ENCODE measurements around the gene RNPEPL1.

RNPEPL1 gene

DNA sequence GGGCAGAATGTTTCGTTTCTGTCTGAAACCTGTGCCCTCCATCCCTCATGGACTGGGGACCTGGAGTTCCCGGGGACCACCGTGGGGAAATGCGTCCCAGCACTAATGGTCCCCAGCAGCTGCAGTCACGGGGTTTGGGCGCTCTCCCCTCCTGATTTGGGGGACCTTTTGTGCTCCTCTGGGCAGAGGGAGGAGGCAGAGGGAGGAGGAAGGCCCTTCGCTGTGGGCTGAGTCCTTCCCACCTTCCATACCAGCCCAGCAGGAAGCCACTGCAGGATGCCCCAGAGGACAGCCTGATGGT is 60.2 kb downstream of the RNPEPL1 start:
- DNase-seq, result no peak

DNA sequence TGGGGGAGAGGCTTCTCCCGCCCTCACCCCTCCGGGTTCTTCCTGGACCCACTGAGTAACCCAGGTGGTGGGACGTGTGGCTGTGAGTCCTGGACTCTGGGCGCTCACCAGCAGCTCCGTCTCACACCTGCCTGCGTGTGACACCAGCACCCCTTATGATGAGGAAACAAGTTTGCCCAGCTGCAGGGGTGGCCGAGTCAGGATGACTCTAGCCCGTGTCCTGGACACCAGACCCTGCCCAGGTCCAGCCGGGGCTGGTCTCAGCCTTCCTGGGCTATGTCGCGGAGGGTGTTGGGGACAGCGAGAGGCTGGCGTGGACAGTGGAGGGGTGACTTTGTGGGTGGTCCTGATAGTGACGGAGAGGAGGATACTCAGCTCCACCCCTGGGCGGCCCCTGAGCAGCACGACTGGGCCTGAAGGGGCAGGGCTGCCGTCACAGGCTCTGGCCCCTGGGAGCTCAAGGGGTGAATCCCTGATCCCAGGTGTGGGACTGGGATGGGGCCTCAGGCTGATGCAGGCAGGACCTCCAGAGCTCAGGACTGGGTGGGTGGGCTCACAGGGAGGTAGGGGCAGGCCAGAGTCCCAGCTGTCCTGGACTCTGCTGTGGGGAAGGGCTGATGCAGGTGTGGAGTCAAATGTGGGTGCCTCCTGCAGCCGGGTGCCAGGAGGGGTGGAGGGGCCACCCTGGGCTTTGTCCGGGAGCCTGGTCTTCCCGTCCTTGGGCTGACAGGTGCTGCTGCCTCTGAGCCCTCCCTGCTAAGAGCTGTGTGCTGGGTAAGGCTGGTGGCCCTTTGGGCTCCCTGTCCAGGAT is 60.7 kb downstream of the RNPEPL1 start:
- DNase-seq, result no peak

DNA sequence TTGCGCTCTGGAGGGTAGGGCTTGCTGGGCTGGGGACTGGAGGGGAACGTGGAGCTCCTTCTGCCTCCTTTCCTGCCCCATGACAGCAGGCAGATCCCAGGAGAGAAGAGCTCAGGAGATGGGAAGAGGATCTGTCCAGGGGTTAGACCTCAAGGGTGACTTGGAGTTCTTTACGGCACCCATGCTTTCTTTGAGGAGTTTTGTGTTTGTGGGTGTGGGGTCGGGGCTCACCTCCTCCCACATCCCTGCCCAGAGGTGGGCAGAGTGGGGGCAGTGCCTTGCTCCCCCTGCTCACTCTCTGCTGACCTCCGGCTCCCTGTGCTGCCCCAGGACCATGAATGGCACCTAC is 61.3 kb downstream of the RNPEPL1 start:
- DNase-seq, result no peak

DNA sequence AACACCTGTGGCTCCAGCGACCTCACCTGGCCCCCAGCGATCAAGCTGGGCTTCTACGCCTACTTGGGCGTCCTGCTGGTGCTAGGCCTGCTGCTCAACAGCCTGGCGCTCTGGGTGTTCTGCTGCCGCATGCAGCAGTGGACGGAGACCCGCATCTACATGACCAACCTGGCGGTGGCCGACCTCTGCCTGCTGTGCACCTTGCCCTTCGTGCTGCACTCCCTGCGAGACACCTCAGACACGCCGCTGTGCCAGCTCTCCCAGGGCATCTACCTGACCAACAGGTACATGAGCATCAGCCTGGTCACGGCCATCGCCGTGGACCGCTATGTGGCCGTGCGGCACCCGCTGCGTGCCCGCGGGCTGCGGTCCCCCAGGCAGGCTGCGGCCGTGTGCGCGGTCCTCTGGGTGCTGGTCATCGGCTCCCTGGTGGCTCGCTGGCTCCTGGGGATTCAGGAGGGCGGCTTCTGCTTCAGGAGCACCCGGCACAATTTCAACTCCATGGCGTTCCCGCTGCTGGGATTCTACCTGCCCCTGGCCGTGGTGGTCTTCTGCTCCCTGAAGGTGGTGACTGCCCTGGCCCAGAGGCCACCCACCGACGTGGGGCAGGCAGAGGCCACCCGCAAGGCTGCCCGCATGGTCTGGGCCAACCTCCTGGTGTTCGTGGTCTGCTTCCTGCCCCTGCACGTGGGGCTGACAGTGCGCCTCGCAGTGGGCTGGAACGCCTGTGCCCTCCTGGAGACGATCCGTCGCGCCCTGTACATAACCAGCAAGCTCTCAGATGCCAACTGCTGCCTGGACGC is 61.9 kb downstream of the RNPEPL1 start:
- DNase-seq, result no peak
